Myocyte (in vitro differentiated cells): Measurements from ENCODE around the gene MCAT. TPM values are rescaled to one million over a fixed set of nuclear protein-coding genes. Genes with fewer than 3 reads are reported as not detected.
"Not testable (repeated sequence)": the region's sequence is repeated elsewhere in the genome, so short reads cannot be mapped to it uniquely, and the experiment has no call there.

ENCODE experiments used
- DNase-seq: peaks from one replicate; pipeline ENCODE4 v3.0.0-alpha.2; 2012; ENCODE audit warnings: low read depth
- total RNA-seq: library from RNA; depleted of rRNA; stranded (reverse); fragments of >200 nt; gene quantifications from 2 replicates; pipeline ENCODE4 v1.2.3, GENCODE V29; 2014

The MCAT gene
- total RNA-seq, 1 donor from 2014 or later: 28.0 TPM

GRCh38 chr22:43154887-43155536 lies 11.8 kb upstream of the MCAT start:
- DNase-seq: peak; percentile 29

- no peak for DNase-seq
These were observed 10.7 kb upstream of the MCAT start for GRCh38 chr22:43153899-43154298.

- peak; percentile 74 for DNase-seq
These were observed 9.3 kb upstream of the MCAT start for GRCh38 chr22:43152357-43153071.

- no peak for DNase-seq
These were observed 8.8 kb upstream of the MCAT start for GRCh38 chr22:43152003-43152356.

GRCh38 chr22:43151251-43152002 lies 8.2 kb upstream of the MCAT start, which contains the start of gene TSPO:
Gene TSPO, plus strand, starts transcription at chr22:43151559. Its CDS starts 7,680 bp downstream, at chr22:43159239.
- peak; percentile 72 for DNase-seq

- DNase-seq: no peak
These were observed 7.6 kb upstream of the MCAT start for GRCh38 chr22:43150731-43151206.

GRCh38 chr22:43148581-43148980 lies 5.4 kb upstream of the MCAT start:
- peak; percentile 39 for DNase-seq

GRCh38 chr22:43147821-43148220 lies 4.6 kb upstream of the MCAT start:
- no peak for DNase-seq

- DNase-seq: not testable (repeated sequence)
These were observed 3.1 kb upstream of the MCAT start for GRCh38 chr22:43146332-43146731.

GRCh38 chr22:43145371-43145770 lies 2.2 kb upstream of the MCAT start:
- not testable (repeated sequence) for DNase-seq

GRCh38 chr22:43144949-43145348 lies 1.8 kb upstream of the MCAT start:
- DNase-seq: no peak

- DNase-seq: no peak
These were observed 6.4 kb downstream of the MCAT start for GRCh38 chr22:43136801-43137200.

GRCh38 chr22:43136255-43136654 lies 6.9 kb downstream of the MCAT start:
- peak; percentile 20 for DNase-seq

- no peak for DNase-seq
These were observed 7.6 kb downstream of the MCAT start for GRCh38 chr22:43135565-43135964.

GRCh38 chr22:43134553-43134952 lies 8.6 kb downstream of the MCAT start:
- no peak for DNase-seq

GRCh38 chr22:43133401-43133800 lies 9.8 kb downstream of the MCAT start:
- DNase-seq: peak; percentile 71

GRCh38 chr22:43131773-43132501 lies 11.3 kb downstream of the MCAT start:
- no peak for DNase-seq

GRCh38 chr22:43129426-43130425 lies 13.5 kb downstream of the MCAT start:
- no peak for DNase-seq

- peak; percentile 22 for DNase-seq
These were observed 14.2 kb downstream of the MCAT start for GRCh38 chr22:43128928-43129424.

GRCh38 chr22:43128116-43128515 lies 15.1 kb downstream of the MCAT start:
- DNase-seq: no peak
